ENCODE measurements around the gene YBX2. TPM values are rescaled to one million over a fixed set of nuclear protein-coding genes. Genes with fewer than 3 reads are reported as not detected.
"Not testable (repeated sequence)": the region's sequence is repeated elsewhere in the genome, so short reads cannot be mapped to it uniquely, and the experiment has no call there.

Gene YBX2
- total and polyA plus RNA-seq, 2 donors (not counting 1 experiment from before 2014, with no cell fraction given) = 0.15 to 0.22 TPM

- Histone ChIP-seq H3K79me2 (ENCODE audit: control insufficient read depth, insufficient read depth, low read length) (peaks cover 75% of the 10 kb centered on the region), H3K9ac (ENCODE audit: low read length) (no peak overlapping the region), H3K4me1 (ENCODE audit: control insufficient read depth in 2 of 2, insufficient read depth in 2 of 2, low read length in 2 of 2) (peaks cover 32 to 77% of the 10 kb centered on the region in 2 donors), H4K20me1 (ENCODE audit: control insufficient read depth, insufficient read depth, low read length, poor library complexity, severe bottlenecking) (peaks cover 20% of the 10 kb centered on the region), H3K36me3 (replicated peaks in 1 of 2; ENCODE audit: control extremely low read depth in 1 of 2, control insufficient read depth in 1 of 2, extremely low read depth in 1 of 2, insufficient read depth in 2 of 2, low read length in 1 of 2) (peaks cover 4 to 16% of the 10 kb centered on the region in 2 experiments), H2AFZ (ENCODE audit: insufficient read depth, low read depth, low read length, poor library complexity, severe bottlenecking) (no peak overlapping the region), H3K9me3 (ENCODE audit: control extremely low read depth in 1 of 3, control insufficient read depth in 2 of 3, insufficient read depth in 1 of 3, low read length in 2 of 3) (no peaks in the 10 kb centered on the region), H3K4me2 (replicated peaks; ENCODE audit: low read depth, low read length, poor library complexity, severe bottlenecking) (peak overlapping the region; percentile 86), H3K27me3 (replicated peaks in 1 of 4; ENCODE audit: control extremely low read depth in 1 of 4, control insufficient read depth in 3 of 4, insufficient read depth in 4 of 4, low read length in 3 of 4) (no peaks in the 10 kb centered on the region), H3K27ac (ENCODE audit: low read length in 2 of 2) (peak overlapping the region; percentile 67 to 79), H3K4me3 (ENCODE audit: control extremely low read depth in 1 of 5, extremely low read depth in 1 of 5, insufficient read depth in 1 of 5, low read depth in 2 of 5, low read length in 4 of 5) (no peak overlapping the region)
- ChIA-PET CTCF (interaction anchor here (0.9 to 6.2 kb wide), 8 partner anchors 8 to 226 kb away, joined by 3 to 53 read pairs (median 13); partner anchors contain the start of genes KCTD11 and TMEM95), POLR2A (interaction anchor here (1.0 to 1.3 kb wide), 2 partner anchors 9 to 223 kb away, joined by 3 to 5 read pairs; partner anchors contain the start of gene TNFSF13)
- peak overlapping the region; percentile 96 for H3K27ac Mint-ChIP-seq
- TF ChIP-seq CTCF (IDR thresholded peaks at IDR 0.05) (no peak), EZH2 (IDR thresholded peaks at IDR 0.05; ENCODE audit: borderline replicate concordance, insufficient read depth, low read depth, low read length, poor library complexity, severe bottlenecking) (no peak)
- 100% methylated on average over 1 of the region's 3 CpGs for WGBS (ENCODE audit: insufficient coverage)
- DNase-seq (no peak), ATAC-seq (ENCODE audit: low read depth) (no peak)
- no peaks in the 10 kb centered on the region for H3K9me3 Mint-ChIP-seq (ENCODE audit: insufficient read depth)
- peak overlapping the region; percentile 89 for H3K4me3 Mint-ChIP-seq
- intact Hi-C loops (cut with micrococcal nuclease) = no loop called here
- H3K27me3 Mint-ChIP-seq = no peaks in the 10 kb centered on the region
- H3K4me1 Mint-ChIP-seq = peaks cover 50% of the 10 kb centered on the region
These were observed 40.6 kb upstream of the YBX2 start for GRCh38 chr17:7334938-7335538.

- H3K4me3 Mint-ChIP-seq = peak overlapping the region; percentile 70
- H2AFZ ChIP-seq (ENCODE audit: insufficient read depth, low read depth, low read length, poor library complexity, severe bottlenecking); H3K4me3 ChIP-seq (ENCODE audit: control extremely low read depth in 1 of 5, extremely low read depth in 1 of 5, insufficient read depth in 1 of 5, low read depth in 2 of 5, low read length in 4 of 5); ATAC-seq (ENCODE audit: low read depth); H4K20me1 ChIP-seq (ENCODE audit: control insufficient read depth, insufficient read depth, low read length, poor library complexity, severe bottlenecking); H3K36me3 ChIP-seq (replicated peaks in 1 of 2; ENCODE audit: control extremely low read depth in 1 of 2, control insufficient read depth in 1 of 2, extremely low read depth in 1 of 2, insufficient read depth in 2 of 2, low read length in 1 of 2); H3K9ac ChIP-seq (ENCODE audit: low read length); H3K9me3 Mint-ChIP-seq (ENCODE audit: insufficient read depth); H3K27me3 Mint-ChIP-seq; H3K27me3 ChIP-seq (replicated peaks in 1 of 4; ENCODE audit: control extremely low read depth in 1 of 4, control insufficient read depth in 3 of 4, insufficient read depth in 4 of 4, low read length in 3 of 4); intact Hi-C loops (cut with micrococcal nuclease); H3K9me3 ChIP-seq (ENCODE audit: control extremely low read depth in 1 of 3, control insufficient read depth in 2 of 3, insufficient read depth in 1 of 3, low read length in 2 of 3): not testable (repeated sequence)
- peaks cover 60% of the 10 kb centered on the region for H3K4me1 Mint-ChIP-seq
- WGBS (ENCODE audit: insufficient coverage) = 41% methylated on average over 5 of the region's 14 CpGs
- CTCF ChIA-PET = interaction anchor here (1.1 to 6.2 kb wide), 2 partner anchors 12 to 13 kb away, joined by 3 to 53 read pairs; no protein-coding TSS in a partner anchor
- DNase-seq = peak; percentile 45
- peaks cover 36 to 68% of the 10 kb centered on the region in 2 donors for H3K4me1 ChIP-seq (ENCODE audit: control insufficient read depth in 2 of 2, insufficient read depth in 2 of 2, low read length in 2 of 2)
- H3K79me2 ChIP-seq (ENCODE audit: control insufficient read depth, insufficient read depth, low read length) = peaks cover 55% of the 10 kb centered on the region
- H3K27ac Mint-ChIP-seq = peak overlapping the region; percentile 89
- H3K27ac ChIP-seq (ENCODE audit: low read length in 2 of 2) = peak overlapping the region in 1 of 2 donors; percentile 37
- POLR2A ChIA-PET = interaction anchor here (0.9 kb wide), 1 partner anchor 19 kb away, joined by 4 read pairs; no protein-coding TSS in a partner anchor
- H3K4me2 ChIP-seq (replicated peaks; ENCODE audit: low read depth, low read length, poor library complexity, severe bottlenecking) = peak overlapping the region; percentile 44
These were observed 38.2 kb upstream of the YBX2 start for GRCh38 chr17:7332600-7333069.

All from B cell (primary cell).